ENCODE results near the gene OSGIN1.

- TF ChIP-seq CTCF (IDR thresholded peaks at IDR 0.05) = no peak
- no peak for TF ChIP-seq POLR2AphosphoS5 (IDR thresholded peaks at IDR 0.05)
- TF ChIP-seq POLR2A (IDR thresholded peaks at IDR 0.05) = no peak
Measured at GRCh38 chr16:83928341-83929055, 24.5 kb upstream of the OSGIN1 start.
